GM18867 (cell line): Measurements from ENCODE around the gene PTPN23.

ENCODE experiments used
- ATAC-seq: cut with Tn5 transposase; IDR thresholded peaks from one replicate; pipeline ENCODE4 v1.9.1; 2021; ENCODE audit warnings: mild to moderate bottlenecking, moderate library complexity; ENCODE audit not compliant: unreplicated experiment

Gene PTPN23

DNA sequence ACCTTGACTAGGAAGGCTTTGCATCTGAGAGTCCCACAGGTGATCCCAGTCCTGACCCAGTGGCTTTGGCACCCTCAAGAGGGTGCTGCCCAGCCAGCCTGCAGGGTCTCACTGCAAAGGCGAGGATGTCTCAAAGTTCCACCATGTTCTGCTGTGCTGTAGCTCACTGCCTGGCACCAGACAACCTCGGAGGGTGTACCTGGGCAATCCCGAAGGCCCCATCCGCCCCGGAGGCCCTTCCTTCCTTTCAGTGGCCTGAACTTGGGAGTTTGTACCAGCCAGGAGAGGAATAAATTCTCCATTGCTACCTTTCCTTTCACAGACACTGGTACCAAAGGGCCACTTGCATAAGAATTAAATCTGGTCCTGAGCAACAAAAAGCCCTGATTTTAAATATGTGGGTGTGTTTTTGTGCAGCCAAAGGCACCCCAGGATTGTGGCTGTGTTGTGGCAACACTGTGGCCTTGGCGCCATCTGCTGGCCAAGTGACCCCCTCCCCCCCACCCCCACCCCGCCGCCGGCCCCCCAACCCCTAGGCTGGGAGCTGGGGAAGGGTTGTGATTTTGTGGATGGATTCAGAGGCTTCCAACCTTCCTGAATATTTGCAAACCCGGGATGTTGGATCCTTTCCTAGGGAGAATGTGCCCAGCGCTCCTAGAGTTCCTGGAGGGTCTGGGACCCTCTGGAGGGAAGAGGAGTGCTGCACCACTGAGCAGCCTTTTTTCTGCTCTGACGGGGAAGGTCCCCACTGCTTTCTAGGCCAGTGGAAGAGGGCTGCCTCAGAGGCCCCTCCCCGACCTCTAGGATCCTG, 9.7 kb upstream of the PTPN23 start:
- ATAC-seq, result no peak

- ATAC-seq, result no peak
Measured at GRCh38 chr3:47374587-47374986, 6.2 kb upstream of the PTPN23 start.

- no peak for ATAC-seq
Measured at GRCh38 chr3:47376393-47376792, 4.4 kb upstream of the PTPN23 start.

DNA sequence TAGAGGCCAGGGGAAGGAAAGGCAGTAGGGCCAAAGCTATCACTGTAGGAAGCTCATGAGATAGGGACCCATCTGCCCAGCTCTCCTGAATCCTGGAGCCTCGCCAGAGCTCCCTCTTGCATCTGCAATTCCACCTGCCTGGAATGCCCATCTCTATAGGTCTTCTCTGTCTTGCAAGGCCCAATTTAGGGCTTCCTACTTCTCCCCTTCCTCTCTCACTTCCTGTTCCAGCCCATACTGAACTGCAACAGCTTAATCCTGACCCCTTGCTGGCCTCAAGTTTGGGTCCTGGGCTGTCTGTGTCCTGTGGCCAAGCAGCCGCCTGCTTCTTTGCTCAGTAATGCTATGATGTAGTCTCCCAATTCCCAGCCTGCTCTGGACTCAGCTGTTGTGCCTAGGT, 3.6 kb upstream of the PTPN23 start:
- no peak for ATAC-seq

- ATAC-seq, result no peak
Measured at GRCh38 chr3:47378869-47379268, 2.0 kb upstream of the PTPN23 start.

GRCh38 chr3:47379411-47379899, 1.4 kb upstream of the PTPN23 start:
- ATAC-seq, result no peak

DNA sequence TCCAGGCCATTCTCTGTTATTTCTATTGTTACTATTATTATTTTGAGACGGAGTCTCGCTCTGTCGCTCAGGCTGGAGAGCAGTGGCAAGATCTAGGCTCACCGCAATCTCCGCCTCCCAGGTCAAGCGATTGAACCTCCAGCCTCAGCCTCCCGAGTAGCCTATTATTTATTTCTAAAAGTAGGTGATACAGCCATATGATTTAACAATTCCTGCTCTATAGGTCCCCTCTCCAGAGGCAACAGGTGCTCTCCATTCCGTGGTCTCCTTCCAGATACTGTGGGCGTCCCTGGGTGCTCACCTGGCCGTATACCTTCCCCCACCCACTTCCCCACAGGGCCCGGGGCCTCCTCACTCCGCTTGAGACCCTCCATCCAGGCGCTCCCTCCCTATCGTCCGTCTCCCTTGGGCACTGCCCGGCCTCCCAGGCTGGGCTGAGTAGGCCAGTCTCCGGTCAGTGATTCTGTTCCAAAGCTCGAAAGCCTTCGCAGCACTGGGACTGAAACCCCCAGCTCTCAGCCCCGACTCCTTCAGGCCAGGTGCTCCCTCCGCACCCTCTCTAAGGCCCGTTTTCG, 708 bp upstream of the PTPN23 start:
- no peak for ATAC-seq

- peak; percentile 66 for ATAC-seq
Measured at GRCh38 chr3:47381317-47382157, 716 bp downstream of the PTPN23 start.

GRCh38 chr3:47384425-47384824, 3.6 kb downstream of the PTPN23 start:
- no peak for ATAC-seq

GRCh38 chr3:47385007-47385406, 4.2 kb downstream of the PTPN23 start:
- ATAC-seq, result no peak

- no peak for ATAC-seq
Measured at GRCh38 chr3:47385796-47386195, 5.0 kb downstream of the PTPN23 start.

GRCh38 chr3:47392933-47393332, 12.1 kb downstream of the PTPN23 start:
- no peak for ATAC-seq

DNA sequence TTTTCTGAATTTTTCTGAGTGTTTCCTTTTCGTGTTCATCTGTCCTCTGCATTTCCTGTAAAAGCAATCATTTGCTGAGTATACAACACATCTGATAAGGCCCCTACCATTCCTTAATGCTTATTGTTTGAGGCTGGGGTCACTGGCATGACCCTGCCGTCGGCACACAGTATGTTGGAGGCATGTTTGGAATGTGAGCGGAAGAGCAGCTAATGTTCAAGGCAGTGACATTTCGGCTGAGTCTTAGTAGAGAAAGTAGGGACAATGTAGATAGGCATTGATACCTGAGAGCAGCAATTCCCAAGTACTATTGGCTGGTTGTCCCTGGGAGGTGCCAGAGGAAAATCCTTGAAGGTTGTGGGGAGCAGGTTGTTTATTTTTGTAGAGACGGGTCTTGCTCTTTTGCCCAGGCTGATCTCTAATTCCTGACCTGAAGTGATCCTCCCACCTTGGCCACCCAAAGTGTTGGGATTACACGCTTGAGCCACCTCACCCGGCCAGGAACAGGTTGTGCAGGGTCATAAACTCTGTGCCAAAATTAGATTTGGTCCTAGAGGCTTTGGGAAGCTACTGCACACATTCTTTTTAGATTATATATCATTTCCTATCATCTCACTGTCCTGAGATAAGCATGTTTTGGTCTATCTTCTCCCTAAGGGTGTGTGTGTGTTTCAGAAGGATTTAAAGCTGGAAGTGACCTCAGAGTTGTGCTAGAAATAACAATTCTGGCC, 13.5 kb downstream of the PTPN23 start:
- no peak for ATAC-seq

DNA sequence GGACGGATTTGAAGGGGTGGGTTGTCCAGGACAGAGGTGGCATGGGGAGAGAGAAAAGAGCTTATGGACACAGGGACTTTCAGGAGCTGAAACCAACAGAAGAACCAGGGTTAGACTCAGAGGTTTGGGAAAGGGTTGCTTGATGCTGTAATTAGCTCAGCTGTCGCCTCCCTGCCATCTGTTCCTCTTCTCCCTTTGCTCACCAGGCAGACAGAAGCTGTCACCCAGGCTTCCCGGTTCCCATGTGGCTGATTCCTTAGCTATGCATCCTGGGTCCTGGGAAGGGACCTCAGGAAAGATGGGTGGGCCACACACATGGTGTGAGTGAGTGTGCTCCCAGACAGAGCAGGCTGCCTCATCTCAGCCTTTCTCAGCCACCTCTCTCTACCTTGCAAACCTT, 14.1 kb downstream of the PTPN23 start:
- no peak for ATAC-seq

GRCh38 chr3:47398228-47398627, 17.4 kb downstream of the PTPN23 start:
- no peak for ATAC-seq

DNA sequence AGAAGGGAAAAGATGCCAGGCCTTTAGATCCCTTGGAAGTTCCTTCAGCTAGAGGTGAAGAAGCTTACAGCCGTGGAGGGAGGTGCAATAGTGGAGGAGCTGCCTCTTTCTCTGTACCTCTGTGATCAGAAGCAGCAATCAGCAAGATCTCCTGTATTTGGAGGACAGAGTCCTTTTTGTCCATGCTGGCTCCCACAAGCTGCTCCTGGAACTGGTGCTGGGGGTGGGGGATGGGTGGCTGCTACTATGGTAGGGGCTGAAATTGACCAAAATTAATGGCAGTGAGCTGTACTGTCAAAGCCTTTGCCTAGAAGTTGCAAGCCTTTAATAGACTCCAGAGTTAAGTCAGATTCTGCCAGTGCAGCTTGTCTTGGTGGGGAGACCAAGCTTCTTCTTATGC, 18.2 kb downstream of the PTPN23 start:
- ATAC-seq, result no peak

DNA sequence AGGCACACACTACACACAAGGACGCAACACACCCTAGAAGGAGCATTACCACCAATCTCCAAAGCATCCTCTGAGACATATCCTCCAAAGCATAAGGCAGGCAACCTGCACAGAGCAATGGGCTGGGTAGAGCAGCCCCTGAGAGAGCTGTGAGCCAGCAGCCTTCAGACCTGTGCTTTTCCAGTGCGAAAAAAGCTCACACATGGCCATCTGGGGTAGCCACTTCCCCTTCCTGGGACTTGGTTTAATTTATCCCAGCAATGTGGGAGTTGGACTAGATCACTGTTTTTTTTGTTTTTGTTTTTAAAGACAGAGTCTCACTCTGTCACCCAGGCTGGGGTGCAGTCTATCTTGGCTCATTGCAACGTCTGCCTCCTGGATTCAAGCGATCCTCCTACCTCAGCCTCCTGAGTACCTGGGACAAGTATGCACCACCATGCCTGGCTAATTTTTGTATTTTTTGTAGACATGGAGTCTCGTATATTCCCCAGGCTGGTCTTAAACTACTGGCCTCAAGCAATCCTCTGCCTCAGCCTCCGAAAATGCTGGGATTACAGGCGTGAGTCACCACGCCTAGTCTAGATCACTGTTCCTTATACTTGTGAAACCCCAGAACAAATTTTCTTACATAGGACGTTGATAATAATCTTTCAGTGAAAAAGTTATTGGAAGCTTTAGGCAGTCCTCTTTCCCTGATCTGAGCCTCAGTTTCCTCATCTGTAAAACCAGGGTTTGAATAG, 18.9 kb downstream of the PTPN23 start:
- no peak for ATAC-seq

DNA sequence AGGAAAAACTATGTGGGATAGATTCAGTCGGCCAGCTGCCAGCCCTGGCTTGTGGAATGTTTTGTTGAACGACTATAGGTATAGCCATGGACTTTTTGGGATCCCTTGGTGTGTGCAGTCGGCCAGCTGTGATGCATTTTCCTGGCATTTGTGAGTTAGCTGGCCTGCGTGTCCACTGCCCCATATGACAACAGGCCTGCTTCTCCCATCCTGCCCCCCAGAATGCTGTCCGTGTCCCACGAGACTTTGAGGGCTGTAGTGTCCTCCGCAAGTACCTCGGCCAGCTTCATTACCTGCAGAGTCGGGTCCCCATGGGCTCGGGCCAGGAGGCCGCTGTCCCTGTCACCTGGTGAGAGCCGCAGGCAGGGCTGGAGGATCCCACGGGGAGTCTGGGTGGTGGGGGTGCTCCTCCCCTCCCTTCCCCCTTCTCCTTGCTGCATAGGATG, 23.6 kb downstream of the PTPN23 start:
- no peak for ATAC-seq

DNA sequence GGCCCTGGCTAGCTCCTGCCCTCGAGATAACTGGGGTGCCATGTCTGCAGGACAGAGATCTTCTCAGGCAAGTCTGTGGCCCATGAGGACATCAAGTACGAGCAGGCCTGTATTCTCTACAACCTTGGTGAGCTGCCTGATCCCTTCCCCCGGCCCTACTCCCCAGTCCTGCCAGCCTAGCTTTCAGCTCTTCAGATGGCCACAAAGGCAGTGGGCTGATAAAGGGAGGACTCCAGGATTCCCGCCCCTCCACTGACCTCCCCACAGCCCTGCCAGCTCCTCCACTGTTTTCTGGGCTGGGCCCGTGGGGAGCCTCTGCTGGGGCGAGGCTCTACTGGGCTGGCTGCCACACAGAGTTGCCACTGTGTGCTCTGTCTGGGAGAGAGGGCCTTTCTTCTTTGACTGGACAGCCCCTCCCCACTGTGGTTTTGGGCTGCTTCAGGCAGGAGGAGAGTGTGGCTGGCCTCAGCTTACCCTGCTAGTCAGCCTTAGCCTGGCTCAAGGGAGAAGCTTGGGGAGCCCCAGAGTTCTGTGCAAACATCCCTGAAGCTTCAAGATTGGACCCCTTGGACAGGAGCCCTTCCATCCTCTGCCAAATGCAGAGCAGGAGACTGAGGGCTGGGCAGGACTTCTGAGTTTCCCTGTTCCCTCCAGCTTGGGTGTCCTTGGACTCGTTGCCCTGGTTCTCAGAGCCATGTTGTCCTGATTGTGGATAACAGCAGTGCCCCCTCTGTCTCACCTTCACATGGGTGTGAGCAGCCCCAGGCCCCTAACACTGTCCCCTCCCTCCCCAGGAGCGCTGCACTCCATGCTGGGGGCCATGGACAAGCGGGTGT, 24.4 kb downstream of the PTPN23 start:
- ATAC-seq, result no peak
